ENCODE results near the gene TTLL12. TPM values are rescaled to one million over a fixed set of nuclear protein-coding genes. Genes with fewer than 3 reads are reported as not detected.

The TTLL12 gene
- total RNA-seq: 31.4 TPM

DNA sequence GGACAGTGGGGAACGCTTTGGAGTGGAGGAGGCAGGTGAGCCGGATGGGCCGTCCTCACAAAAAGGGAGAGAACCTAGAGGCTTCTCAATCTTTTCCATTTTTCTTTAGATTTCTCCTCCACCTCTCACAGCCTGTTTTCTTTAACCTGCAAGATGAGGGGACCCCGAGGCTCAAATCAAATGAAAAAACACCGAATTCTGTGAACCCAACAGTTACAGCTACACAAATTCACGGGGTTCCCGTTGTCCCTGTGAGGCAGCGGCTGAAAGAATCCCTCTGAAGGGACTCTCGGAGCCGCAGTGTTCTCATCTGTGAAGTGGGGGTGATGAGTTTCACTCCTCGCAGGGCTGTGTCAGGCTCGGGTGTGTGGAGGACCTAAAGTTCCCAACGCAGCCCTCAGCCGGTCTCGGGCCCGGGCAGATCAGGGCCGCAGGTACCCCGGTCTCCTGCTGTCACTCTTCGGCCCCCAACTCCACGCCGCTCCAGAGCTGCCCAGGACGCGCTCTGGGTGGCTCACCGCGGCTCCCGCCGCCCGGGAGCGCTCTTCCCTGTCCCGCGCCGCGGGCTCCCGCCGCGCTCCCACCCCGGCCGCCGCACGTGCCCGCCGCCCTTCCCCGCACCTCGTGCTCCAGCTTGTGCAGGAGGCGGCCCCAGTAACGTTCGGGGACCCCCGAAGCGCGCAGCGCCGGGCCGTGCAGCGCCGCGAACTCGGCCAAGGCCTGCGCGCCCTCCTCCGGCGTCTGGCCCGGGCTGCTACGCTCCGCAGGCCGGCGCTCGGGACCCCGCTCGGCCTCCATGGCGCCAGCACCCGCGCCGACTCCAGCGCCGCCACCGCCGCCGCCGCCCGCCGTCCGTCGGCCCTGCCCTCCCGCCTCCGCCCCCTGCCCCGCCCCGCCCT lies at the start of gene TTLL12:
Gene TTLL12 (minus strand): TSS at position 863 of the 899 bp plus-strand sequence. CDS start 65 bp downstream, at position 798.
- no peak for DNase-seq

DNA sequence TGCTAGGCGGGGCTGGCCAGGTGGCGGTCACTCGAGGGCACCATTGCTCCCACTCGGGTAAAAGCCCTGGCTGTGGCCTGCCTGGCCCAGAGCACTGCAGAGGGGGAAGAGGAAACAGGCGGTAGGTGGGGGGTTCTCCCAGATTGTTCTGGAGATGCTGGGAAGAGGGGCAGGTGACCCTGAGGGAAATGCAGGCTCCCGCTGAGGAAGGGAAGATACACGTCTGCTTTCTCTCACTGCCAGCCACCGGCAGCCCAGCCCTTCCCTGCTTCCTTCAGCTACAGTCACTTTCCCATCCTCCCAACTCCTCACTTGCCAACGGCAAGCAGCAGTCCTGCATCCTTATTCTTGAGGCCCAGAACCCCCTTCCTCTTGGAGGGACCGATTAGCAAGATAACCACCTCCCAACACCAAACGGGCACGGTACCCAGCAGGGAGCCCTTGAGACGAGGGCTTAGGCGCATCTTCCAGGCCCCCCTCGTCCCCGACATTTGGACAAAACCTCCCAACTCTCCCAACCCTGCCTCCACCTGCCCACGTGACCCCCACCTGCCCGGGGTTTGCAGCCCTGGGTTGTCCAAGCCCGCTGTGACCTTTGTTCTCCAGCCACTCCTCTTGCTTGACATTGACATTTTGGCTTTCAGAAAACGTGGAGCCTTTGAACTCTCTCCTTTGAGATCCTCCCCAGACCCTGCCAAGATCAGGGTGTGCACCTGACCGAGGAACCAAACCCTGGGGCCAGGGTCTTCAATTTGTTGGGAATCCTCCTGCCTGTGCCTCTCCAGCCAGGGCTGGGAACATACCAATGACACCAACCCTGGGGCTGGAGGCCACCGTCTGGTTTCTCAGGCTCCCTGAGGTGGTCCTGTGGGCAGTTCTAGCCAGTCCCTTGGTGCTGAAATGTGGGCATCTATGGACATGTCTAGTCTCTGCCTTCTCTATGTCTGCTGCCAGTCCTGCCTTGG lies 48.8 kb upstream of the TTLL12 start:
- no peak for DNase-seq

DNA sequence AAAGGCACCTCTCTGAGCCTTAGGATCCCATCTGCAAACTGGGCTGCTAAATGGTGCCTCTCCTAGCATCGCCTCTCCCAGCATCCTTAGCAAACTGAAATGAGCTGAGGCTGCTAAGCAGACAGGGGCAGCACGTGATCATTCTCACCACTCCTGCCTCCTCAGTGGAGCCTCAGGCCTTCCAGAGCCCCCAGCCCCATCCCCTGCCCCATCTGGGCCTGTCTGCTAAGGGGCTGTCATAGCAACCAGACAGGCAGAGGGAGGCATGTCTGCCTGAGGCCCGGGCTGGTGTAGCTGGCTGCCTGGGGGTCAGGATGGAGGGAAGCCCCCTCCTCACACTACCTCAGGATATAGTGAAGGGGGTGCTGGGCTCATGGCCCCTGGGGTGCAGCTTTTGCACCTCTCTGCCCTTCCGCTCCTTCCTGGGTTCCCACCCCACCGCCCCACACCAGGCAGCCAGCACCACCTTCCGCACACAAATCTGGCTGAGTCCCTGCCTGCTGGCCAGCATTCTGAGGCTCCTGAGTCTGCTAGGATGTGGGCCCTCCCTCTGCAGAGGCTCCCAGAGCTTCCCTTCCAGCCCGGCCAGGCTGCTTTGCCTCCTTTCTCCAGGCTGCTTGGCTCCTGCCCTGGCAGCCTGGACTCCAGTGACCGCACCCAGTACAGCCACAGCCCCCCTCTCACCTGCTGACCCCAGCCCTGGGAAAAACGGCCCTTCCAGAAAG lies 47.5 kb upstream of the TTLL12 start:
- DNase-seq: no peak

DNA sequence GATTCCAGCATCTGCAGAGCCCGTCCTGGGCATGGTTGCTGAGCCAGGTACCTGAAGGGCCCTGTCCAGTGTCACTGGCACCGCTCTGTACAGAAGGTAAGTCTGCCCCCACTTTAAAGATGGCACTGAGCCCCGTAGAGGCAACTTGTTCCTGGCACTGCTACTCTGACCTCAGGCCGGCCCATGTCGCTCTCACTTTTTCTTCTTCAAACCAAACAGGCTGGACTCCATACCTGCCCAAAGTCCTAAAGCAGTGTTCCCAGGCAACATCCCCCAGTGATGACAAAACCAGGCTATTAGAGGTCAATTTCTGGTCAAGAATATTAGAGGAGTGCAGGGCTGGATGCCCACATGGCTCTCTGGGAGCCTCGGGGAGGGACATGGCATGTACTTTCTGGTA lies 46.6 kb upstream of the TTLL12 start:
- DNase-seq: no peak

DNA sequence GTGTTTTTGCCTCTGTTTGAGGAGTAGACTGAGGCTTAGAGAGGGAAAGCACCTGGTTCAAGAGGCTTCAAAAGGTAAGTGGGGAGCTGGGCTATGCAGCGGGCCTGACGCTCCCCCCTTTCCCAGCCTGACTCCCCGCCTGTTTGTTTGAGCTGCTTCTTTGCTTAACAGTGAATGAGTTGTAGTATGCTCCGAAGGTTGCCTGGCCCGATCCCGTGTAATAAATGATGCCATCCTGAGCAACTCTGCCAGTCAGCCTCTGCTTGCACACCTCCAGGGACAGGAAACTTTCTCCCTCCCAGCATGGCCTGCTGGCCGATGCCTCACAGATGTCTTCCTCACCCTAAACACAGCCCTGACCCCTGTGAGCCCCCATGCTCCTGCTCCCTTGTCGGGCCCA lies 45.5 kb upstream of the TTLL12 start:
- no peak for DNase-seq

DNA sequence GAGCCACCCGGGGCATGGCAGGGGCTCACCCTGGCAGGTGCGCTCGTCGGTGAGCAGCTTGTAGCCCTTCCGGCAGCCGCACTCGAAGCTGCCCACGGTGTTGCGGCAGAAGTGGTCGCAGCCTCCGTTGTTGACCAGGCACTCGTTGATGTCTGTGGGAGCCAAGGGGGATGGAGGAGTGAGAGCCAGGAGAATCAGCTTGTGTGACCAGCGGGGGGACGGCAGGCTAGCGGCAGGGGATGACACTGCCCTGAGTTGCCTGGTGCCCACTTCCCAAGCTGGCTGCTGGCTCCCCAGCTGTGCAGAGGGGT lies 44.7 kb upstream of the TTLL12 start:
- DNase-seq: no peak

DNA sequence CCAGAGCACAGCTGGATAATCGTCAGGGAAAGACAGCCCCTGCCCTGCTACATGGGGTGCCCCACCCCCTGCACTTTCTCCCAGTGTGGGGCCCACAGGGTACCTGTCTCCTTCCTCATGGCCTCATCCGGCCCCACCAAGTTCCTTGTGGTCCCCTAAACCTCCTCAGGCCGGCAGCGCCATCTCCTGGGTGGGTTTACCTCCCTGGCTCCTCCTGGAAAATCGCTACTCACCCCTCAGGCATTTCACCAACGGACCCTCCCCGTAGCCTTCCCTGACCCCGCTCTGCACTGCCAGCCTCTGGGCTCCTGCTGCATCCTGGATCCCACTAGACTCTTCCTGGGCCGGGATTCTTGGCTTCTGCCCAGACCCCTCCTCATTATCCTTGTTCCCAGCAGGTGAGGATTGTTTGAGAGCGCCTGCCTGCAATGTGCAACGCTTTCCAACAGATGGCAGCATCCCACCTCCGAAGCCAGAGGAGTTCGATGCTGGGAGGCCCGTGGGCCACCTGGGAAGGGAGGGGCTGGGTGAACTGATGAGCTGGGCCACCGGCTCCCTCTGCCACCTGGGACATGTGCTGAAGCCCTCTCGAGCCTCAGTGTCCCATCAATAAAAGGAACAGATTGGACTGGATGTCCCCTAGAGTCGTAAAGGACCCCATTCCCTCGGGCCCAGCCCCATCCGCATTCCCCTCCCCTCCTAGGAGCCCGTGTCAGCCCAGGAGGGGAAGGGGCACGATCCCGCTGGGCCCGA lies 44.2 kb upstream of the TTLL12 start:
- no peak for DNase-seq

DNA sequence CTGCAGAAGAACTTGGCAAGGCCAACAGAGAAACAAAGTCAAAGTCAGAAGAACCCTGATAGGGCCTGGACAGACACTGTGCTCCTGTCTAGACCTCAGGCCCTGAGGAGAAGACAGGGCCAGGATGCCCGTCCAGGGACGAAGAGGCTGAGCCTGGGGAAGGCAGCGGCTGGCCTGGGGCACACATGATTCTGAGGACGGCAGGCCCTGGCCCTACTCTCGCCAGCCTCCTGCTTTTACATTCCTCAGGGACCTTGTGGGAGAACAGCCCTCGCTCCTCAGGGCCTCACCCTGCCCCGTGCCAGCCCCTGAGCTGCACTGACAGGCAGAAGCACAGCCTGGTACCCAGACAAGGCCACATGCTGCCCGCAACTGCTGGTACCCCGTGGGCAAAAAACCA lies 43.6 kb upstream of the TTLL12 start:
- DNase-seq: no peak

DNA sequence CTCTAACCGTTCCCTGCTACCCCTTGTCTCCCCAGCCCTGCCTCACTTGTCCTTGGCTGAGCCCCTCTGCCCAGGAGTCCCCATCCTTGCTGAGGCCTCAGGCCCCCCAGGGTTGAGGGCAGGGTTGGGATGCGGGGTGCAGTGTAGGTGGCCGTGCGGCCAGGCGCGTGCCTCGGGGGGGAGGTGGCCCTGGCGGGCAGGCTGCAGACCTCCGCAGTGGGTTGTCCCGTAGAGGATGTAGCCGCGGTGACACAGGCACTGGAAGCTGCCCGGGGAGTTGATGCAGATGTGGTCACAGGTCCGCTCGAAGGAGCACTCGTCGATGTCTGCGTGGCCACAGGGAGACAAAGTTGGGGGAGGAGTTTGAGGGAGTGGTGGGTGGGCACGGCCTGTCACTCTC lies 41.9 kb upstream of the TTLL12 start:
- no peak for DNase-seq

DNA sequence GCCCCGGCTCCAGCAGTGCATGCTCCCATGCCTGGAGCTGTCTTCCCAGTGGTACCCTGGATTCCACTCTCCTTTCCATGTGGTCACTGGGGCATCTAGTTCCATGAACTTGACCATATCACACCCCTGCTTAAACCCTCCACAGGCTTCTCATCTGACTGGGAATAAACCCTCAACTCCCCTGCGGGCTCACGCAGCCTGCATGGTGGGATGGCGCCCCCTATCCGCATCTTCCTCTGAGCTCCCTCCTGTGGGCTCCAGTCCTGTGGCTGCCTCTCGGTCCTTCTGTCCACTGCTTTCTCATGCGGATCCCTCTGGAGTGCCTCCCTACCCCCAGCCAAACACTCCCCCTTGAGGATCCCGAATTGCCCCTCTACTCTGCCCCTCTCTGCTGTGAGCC lies 41.4 kb upstream of the TTLL12 start:
- DNase-seq: no peak

DNA sequence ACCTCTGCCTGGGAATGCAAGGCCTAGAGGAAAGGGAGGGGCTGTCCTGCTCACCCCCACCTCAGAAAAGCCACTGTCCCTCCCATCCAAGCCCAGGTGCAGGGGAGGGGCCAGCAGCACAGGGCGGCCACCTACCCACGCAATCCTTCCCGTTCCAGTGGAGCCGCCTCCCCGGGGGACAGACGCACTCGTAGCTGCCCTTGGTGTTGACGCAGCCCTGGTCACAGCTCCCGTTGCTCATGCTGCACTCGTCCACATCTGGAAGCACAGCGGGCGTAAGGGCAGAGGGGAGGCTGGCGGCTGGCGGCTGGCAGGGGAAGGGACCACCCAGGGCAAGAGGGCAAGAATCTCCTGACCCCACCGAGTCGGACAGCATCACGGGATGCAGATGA lies 40.3 kb upstream of the TTLL12 start:
- no peak for DNase-seq

DNA sequence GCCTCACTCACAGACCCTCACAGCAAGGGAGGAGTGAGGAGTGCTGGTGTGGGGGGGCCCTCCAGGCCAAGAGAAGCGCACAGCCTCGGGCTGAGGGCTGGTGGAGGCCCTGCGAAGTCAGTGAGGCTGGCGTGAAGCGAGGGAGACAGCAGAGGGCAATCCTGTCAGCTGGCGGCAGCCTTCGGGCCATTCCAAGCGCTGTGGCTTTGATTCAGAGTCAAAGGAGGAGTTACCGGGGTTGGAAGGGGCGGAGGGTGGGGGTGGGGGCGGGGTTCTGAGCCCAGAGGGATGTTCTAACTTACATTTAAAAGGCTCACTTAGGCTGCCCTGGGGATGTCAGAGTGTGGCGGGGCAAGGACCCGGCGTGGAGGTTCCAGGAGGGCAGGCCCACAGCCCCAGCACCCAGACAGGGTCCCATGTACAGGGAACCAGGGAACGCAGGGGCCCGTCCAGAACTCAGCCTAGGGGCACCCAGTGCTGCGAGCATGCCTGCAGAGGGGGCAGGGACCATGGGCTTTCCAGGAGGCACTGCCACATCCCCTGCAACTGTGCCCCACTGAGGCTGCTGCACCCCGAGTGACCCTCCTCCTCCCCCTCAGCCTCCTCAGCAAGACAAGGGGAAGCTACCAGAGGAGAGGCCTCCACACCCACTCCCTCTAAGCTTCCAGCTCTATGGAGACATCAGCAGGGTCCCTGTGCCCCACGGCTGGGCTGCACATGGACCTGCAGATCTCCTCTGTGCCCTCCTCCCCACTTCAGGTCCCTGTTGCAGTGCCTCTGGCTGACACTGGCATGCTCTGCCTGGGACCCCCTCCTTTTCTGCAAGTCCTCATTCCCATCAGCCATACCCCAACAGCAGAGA lies 39.7 kb upstream of the TTLL12 start:
- DNase-seq: no peak

DNA sequence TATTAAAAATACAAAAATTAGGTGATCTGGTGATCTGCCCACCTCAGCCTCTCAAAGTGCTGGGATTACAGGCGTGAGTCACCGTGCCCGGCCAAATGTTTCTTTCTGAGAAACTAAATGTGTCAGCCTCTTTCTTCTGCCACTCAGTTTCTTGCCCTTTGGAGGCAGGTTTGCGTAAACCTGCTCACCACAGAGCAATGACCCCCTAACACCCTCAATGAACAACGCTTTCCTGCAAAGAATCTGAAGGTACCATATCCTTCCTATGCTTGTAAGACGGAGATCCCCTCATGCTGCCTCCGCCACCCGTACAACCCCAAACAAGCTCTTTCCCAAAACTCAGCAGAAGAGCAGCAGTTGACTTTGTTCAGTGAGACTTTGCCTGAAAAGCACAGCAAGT lies 38.7 kb upstream of the TTLL12 start:
- no peak for DNase-seq

DNA sequence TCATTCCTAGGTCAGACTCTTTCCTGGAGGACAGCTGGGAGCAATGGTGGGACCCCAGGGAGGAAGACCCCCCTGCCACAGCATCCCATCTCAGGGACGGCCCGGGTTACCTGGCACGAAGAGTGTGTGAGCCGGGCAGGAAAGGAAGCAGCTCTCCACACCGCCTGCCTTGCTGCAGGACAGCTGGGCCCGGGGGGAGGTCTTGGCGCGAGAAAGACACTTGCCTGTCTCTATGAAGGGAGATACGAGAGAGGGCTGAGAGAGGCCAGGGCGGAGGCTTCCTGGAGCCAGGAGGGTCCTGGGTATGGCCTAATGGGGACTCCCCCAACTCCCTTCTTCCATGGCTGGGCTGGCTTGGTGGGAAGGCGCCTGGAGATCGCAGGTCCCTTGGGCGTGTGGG lies 36.1 kb upstream of the TTLL12 start:
- no peak for DNase-seq

DNA sequence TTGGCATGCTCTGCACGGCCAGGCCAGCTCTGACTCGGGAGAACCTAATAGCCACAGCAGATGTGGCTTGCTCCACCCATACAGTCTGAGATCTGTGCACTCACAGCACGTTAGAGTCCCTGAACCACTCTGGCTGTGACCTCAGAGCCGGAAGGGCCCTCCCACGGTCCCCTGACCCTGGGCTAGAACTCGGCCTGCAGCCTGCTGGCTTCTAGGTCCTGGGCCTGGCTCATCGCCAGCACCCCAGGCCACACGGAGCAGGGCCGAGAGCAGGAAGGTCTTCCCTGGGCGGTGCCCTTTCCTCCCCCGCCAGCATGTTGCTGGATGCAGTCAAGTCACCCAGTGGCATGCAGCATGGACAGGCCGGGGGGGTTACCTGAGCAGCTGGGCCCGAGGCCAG lies 35.3 kb upstream of the TTLL12 start:
- DNase-seq: no peak

DNA sequence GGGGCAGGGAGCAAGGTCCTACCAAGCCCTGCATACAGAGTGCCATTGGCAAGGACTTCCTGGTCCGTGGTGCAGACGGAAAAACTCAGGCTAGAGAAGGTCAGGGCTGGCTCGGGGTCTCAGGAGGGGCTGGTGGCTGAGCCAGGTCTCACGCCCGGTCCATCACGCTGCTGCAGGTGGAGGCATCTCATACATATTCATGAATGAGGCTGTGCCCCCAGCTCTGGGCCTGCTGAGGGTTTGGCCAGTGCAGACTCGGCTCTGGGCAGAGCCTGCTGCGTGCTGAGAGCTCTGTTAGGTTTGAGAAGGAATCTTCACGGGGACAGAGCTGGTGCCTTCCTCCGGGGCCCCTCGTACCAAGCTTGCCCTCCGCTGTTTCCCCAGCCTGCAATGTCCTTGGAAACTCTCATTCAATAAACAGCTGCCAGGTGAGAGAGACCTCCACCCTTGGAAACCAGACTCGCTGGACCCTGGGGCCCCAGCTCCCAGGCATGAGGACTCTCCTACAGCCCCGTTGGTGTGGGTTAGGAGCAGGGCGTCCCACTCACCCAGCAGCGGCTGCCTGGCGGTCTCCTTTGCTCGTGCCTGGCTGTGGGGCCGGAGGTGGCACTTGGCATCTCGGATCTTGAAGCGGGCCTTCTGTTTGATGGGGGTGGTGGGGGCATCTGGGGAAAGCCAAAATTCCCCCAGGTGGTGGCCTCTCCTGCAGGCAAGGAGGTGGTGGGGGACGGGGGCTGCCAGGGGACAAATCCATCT lies 33.9 kb upstream of the TTLL12 start:
- DNase-seq: no peak

DNA sequence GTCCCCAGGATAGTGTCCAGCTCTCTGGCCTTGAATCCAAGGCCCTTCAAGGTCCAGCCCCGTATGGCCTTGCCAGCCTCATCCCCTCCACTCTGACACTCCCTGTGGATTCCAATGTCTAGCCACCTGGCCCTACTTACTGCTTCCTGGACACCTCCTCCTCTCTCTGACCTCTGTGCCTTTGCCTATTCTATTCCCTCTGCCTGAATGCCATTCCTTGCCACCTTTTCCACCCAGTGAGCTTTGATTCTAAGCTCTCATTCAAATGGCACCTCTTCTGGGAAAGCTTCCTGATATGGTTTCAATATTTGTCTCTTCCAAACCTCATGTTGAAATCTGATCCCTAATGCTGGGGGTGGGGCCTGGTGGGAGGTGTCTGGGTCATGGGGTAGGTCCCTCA lies 31.9 kb upstream of the TTLL12 start:
- DNase-seq: no peak

DNA sequence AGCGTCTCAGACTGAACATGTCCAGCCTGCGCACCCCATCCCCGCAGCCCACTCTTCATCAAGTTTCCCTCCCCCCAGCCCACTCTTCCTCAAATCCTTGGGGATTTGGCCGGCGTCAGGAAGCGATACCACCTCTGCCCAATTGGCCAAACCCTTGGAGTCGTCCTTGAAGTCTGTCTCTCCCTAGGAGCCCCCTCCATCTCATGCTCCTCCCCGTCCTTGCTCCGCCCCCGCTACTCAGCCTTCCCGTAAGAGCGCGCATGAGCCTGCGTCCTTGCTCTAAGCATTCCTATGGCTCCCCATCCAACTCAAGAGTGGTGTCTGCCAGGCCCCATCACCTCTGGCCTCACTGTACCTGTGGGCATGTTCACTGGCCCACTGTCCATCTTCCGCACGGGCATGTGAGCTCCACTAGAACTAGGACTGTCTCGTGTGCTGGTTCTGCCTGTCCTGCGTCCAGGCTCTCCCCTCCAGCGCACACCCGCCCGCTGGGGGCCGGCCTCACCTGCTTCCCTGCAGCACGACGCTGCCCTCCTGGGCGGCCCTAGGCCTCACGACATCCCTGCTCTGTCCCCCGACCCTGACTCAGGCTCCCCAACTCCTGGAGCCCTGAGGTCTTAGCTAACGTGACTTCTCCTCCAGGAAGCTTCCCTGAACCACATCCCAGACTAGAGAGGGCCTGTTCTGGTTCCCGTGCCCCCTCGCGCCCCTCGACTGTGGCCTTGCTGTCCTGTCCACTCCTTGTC lies 30.5 kb upstream of the TTLL12 start:
- no peak for DNase-seq

DNA sequence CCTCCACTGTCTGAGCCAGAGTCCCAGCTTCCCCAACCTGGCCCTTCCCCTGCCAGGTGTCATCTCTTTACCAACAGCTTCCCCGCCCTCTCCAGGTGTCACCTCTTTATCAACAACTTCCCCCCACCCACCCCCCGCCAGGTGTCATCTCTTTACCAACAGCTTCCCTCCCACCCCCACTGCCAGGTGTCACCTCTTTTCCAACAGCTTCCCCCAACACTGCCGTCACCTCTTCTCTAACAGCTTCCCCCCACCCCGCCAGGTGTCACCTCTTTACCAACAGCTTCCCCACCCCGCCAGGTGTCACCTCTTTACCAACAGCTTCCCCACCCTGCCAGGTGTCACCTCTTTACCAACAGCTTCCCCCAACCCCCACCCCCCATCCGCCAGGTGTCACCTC lies 29.8 kb upstream of the TTLL12 start:
- no peak for DNase-seq

DNA sequence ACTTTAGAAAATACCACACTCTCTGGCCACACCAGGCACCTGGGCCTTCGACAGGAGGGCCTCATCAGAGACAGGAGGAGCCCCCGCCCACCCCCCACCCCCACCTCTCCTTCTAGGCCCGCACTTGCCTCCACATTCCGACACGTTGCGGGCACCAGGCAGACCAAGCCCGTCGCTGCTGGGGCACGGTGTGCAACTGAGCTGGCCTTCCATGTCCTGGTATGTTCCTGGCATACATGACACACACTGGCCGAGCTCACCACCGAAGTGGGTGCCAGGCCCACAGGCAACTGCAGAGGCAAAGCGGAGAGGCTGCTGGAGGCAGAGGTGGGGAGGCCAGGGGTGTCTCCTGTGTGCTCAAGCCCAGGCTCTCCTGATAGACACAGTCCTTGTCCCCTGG lies 27.0 kb upstream of the TTLL12 start:
- DNase-seq: no peak

Measured in occipital lobe (tissue), 2 donors.